Ureter (tissue), 1 donor: ENCODE data around the gene TCEAL2. TPM values are rescaled to one million over a fixed set of nuclear protein-coding genes. Genes with fewer than 3 reads are reported as not detected.
A peak's percentile ranks its signal among the peaks of the same experiment; 100 is the strongest.
"Not testable (repeated sequence)": the region's sequence is repeated elsewhere in the genome, so short reads cannot be mapped to it uniquely, and the experiment has no call there.

Experiments used
- DNase-seq: peaks from one replicate; pipeline ENCODE4 v3.0.0-alpha.2; 2020; ENCODE audit warnings: low spot score
- total RNA-seq: library from RNA; stranded (reverse); gene quantifications from one replicate; pipeline ENCODE4 v1.2.4, GENCODE V29; 2023
- donor health status: DM: yes; HTN: yes; CAD: no.

The TCEAL2 gene
- 11.7 TPM for total RNA-seq

GRCh38 chrX:102125436-102125835, at the start of gene TCEAL2:
TSS of gene TCEAL2 (plus strand) at chrX:102125679. CDS start at chrX:102126831, 1,152 bp downstream.
- peak; percentile 45 for DNase-seq

GRCh38 chrX:102077426-102077825, 48.1 kb upstream of the TCEAL2 start:
- no peak for DNase-seq

GRCh38 chrX:102085706-102086105, 39.8 kb upstream of the TCEAL2 start:
- no peak for DNase-seq

- no peak for DNase-seq
Measured at GRCh38 chrX:102113367-102113766, 12.1 kb upstream of the TCEAL2 start.

- no peak for DNase-seq
Measured at GRCh38 chrX:102115748-102116147, 9.7 kb upstream of the TCEAL2 start.

- not testable (repeated sequence) for DNase-seq
Measured at GRCh38 chrX:102125014-102125413, 465 bp upstream of the TCEAL2 start.

- DNase-seq, result not testable (repeated sequence)
Measured at GRCh38 chrX:102126080-102126818, 770 bp downstream of the TCEAL2 start.

- DNase-seq, result no peak
Measured at GRCh38 chrX:102126863-102127262, 1.4 kb downstream of the TCEAL2 start.

GRCh38 chrX:102129473-102129872, 4.0 kb downstream of the TCEAL2 start:
- DNase-seq, result no peak

GRCh38 chrX:102138064-102138463, 12.6 kb downstream of the TCEAL2 start:
- no peak for DNase-seq

- DNase-seq, result not testable (repeated sequence)
Measured at GRCh38 chrX:102140876-102141275, 15.4 kb downstream of the TCEAL2 start.

GRCh38 chrX:102141631-102142030, 16.2 kb downstream of the TCEAL2 start:
- not testable (repeated sequence) for DNase-seq

- DNase-seq, result not testable (repeated sequence)
Measured at GRCh38 chrX:102142274-102142673, 16.8 kb downstream of the TCEAL2 start, which contains the start of gene TCEAL6. TSS of gene TCEAL6 (minus strand) at chrX:102142481.

GRCh38 chrX:102154218-102154860, 28.9 kb downstream of the TCEAL2 start:
- DNase-seq, result no peak

- DNase-seq, result no peak
Measured at GRCh38 chrX:102154900-102155805, 29.7 kb downstream of the TCEAL2 start.

- DNase-seq, result peak; percentile 57
Measured at GRCh38 chrX:102155806-102156179, 30.3 kb downstream of the TCEAL2 start, which contains the start of gene BEX5. TSS of gene BEX5 (minus strand) at chrX:102155977. CDS start at chrX:102154265, 1,712 bp downstream.

Other genes starting within 250 kb of the TCEAL2 start
- 23.1 TPM for gene ZMAT1, start 193.7 kb upstream of the TCEAL2 start, total RNA-seq
- 1.4 TPM for gene TCEAL6, start 16.8 kb downstream of the TCEAL2 start, total RNA-seq
- gene BEX5, start 30.3 kb downstream of the TCEAL2 start, total RNA-seq, result 3.7 TPM
- gene TCP11X1, start 89.6 kb downstream of the TCEAL2 start, total RNA-seq, result not detected
- gene NXF2, start 121.5 kb downstream of the TCEAL2 start, total RNA-seq, result not detected